ENCODE results near the gene SERPIND1. TPM values are rescaled to one million over a fixed set of nuclear protein-coding genes. Genes with fewer than 3 reads are reported as not detected.
"Not testable (repeated sequence)": the region's sequence is repeated elsewhere in the genome, so short reads cannot be mapped to it uniquely, and the experiment has no call there.

The SERPIND1 gene
- total RNA-seq, 4 donors from 2014 or later: 0.38 to 0.42 TPM; not detected in 2

- H3K4me1 ChIP-seq: no peaks in the 10 kb centered on the region
- no peaks in the 10 kb centered on the region for H3K27me3 ChIP-seq
- intact Hi-C loops (cut with DNase I): no loop called here
- no peak overlapping the region for H3K27ac ChIP-seq
- H3K36me3 ChIP-seq: peaks cover 0 to 99% (median 27%) of the 10 kb centered on the region in 3 donors
- no peak overlapping the region for H3K4me3 ChIP-seq
- 90 to 98% methylated on average over 9 of the region's 9 CpGs for WGBS, 2 donors
- TF ChIP-seq CTCF (IDR thresholded peaks at IDR 0.05) (no peak), POLR2A (IDR thresholded peaks at IDR 0.05) (no peak)
- DNase-seq: no peak
- H3K9me3 ChIP-seq: no peaks in the 10 kb centered on the region
These were observed 41.7 kb downstream of the SERPIND1 start for GRCh38 chr22:20815477-20816050.

DNA sequence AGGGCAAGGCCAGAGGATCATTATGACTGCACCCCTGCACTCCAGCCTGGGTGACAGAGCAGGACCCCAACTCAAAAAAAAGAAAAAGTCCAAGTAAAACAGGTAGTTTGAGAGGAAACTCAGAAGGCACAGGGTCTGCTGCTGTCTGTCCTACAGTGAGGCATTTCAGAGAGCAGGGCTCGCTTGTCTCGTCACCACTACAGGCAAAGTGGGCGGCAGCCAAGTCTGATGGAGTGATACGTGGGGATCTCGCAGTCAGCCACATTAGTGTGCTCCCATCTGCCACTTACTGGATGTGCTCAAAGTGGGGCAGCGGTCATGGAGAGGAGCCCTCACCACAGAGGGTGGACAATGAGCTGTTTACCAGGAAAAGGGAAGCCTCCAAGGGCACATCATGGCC, 42.6 kb downstream of the SERPIND1 start:
- no peaks in the 10 kb centered on the region for H3K4me1 ChIP-seq
- 93 to 98% methylated on average over 5 to 6 of the region's 6 CpGs for WGBS, 2 donors
- no peaks in the 10 kb centered on the region for H3K9me3 ChIP-seq
- no peak overlapping the region for H3K27ac ChIP-seq
- H3K27me3 ChIP-seq: no peaks in the 10 kb centered on the region
- no peak overlapping the region for H3K4me3 ChIP-seq
- TF ChIP-seq POLR2A (IDR thresholded peaks at IDR 0.05) (no peak), CTCF (IDR thresholded peaks at IDR 0.05) (no peak)
- DNase-seq: no peak
- H3K36me3 ChIP-seq: peaks cover 0 to 99% (median 27%) of the 10 kb centered on the region in 3 donors
- intact Hi-C loops (cut with DNase I): no loop called here

- no peak for DNase-seq
- Histone ChIP-seq H3K27me3 (no peaks in the 10 kb centered on the region), H3K36me3 (peaks cover 0 to 98% (median 21%) of the 10 kb centered on the region in 3 donors), H3K27ac (no peak overlapping the region), H3K9me3 (no peaks in the 10 kb centered on the region), H3K4me3 (no peak overlapping the region), H3K4me1 (no peaks in the 10 kb centered on the region)
- 87 to 88% methylated on average over 3 of the region's 3 CpGs for WGBS, 2 donors
- no peak for TF ChIP-seq CTCF (IDR thresholded peaks at IDR 0.05)
- TF ChIP-seq POLR2A (IDR thresholded peaks at IDR 0.05): no peak
- intact Hi-C loops (cut with DNase I): no loop called here
These were observed 44.6 kb downstream of the SERPIND1 start for GRCh38 chr22:20818471-20818870.

- intact Hi-C loops (cut with DNase I): no loop called here
- H3K9me3 ChIP-seq: no peaks in the 10 kb centered on the region
- no peaks in the 10 kb centered on the region for H3K27me3 ChIP-seq
- no peak for DNase-seq
- H3K36me3 ChIP-seq: peaks cover 0 to 98% (median 27%) of the 10 kb centered on the region in 3 donors
- H3K4me1 ChIP-seq: no peaks in the 10 kb centered on the region
- H3K4me3 ChIP-seq: no peak overlapping the region
- 93 to 98% methylated on average over 8 to 9 of the region's 9 CpGs for WGBS, 2 donors
- no peak overlapping the region for H3K27ac ChIP-seq
- TF ChIP-seq POLR2A (IDR thresholded peaks at IDR 0.05): no peak
- no peak for TF ChIP-seq CTCF (IDR thresholded peaks at IDR 0.05)
These were observed 45.6 kb downstream of the SERPIND1 start for GRCh38 chr22:20819471-20819870.

DNA sequence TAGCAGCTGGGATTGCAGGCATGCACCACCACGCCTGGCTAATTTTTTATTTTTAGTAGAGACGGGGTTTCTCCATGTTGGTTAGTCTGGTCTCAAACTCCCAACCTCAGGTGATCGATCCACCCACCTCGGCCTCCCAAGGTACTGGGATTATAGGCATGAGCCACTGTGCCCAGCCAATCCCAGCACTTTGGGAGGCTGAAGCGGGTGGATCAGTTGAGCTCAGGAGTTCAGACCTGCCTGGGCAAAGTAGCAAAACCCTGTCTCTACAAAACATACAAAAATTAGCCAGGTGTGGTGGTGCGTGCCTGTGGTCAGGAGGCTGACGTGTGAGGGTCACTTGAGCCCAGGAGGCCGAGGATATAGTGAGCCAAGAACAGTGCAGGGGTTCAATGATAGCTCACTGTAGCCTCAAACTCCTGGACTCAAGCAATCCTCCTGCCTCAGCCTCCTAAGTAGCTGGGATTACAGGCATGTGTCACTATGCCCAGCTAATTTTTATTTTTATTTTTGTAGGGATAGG, 47.9 kb downstream of the SERPIND1 start:
- intact Hi-C loops (cut with DNase I); H3K4me1 ChIP-seq; H3K9me3 ChIP-seq; H3K27ac ChIP-seq; H3K4me3 ChIP-seq; DNase-seq; H3K27me3 ChIP-seq: not testable (repeated sequence)
- WGBS, 2 donors: 95 to 97% methylated on average over 4 to 7 of the region's 8 CpGs
- peaks cover 0 to 98% (median 27%) of the 10 kb centered on the region in 3 donors for H3K36me3 ChIP-seq

All from esophagus squamous epithelium (tissue), 5 donors.